PC-3 (cell line): ENCODE measurements around the gene GFRA1. TPM values are rescaled to one million over a fixed set of nuclear protein-coding genes. Genes with fewer than 3 reads are reported as not detected.

Experiments
- ATAC-seq: fragments of 200-7000 bp; cut with Tn5 transposase; 2 replicates; pipeline ENCODE4 v1.9.1; 2020; ENCODE audit warnings: mild to moderate bottlenecking, moderate library complexity
- BruUV-seq: library from RNA; stranded (reverse); fragments of 400-500 nt; replicated peaks from 2 replicates; lab custom pipeline; 2021; lab: Mats Ljungman, UMichigan
- CTCF ChIA-PET: fragments of 300-600 bp; sonication (Branson Sonifier 250); formaldehyde crosslinking; loops from one replicate; lab custom pipeline; 2022; ENCODE audit warnings: antibody characterized with exemption; lab: Charles Lee
- POLR2A ChIA-PET: fragments of 300-600 bp; sonication (Branson Sonifier 250); formaldehyde crosslinking; loops from one replicate; lab custom pipeline; 2022; ENCODE audit warnings: antibody characterized with exemption; ENCODE audit not compliant: unreplicated experiment; lab: Charles Lee
- DNase-seq: peaks from one replicate; pipeline ENCODE4 v3.0.0-alpha.2; 2015
- H2AFZ ChIP-seq: fragments of 300-600 bp; sonication (generic); 2 replicates; pipeline ENCODE4 v1.6.0; 2016; ENCODE audit warnings: antibody characterized with exemption, low read length
- H3F3A ChIP-seq: fragments of 300-600 bp; sonication (generic); one replicate; pipeline ENCODE4 v1.6.0; 2017; ENCODE audit warnings: antibody characterized with exemption, low read length, control low read depth, mild to moderate bottlenecking; ENCODE audit not compliant: unreplicated experiment
- H3K27ac ChIP-seq: fragments of 300-600 bp; sonication (generic); 2 replicates; pipeline ENCODE4 v1.5.1; 2016; ENCODE audit warnings: mild to moderate bottlenecking, low read length
- H3K27me3 ChIP-seq: fragments of 300-600 bp; sonication (generic); 2 replicates; pipeline ENCODE4 v1.6.1; 2016; ENCODE audit warnings: low read length, mixed read lengths
- H3K36me3 ChIP-seq: fragments of 300-600 bp; sonication (generic); 2 replicates; pipeline ENCODE4 v1.6.1; 2016; ENCODE audit warnings: low read depth, mixed run types, low read length, mixed read lengths
- H3K4me1 ChIP-seq: fragments of 300-600 bp; sonication (generic); 2 replicates; pipeline ENCODE4 v1.5.1; 2016; ENCODE audit warnings: low read length; ENCODE audit not compliant: insufficient read depth
- H3K4me2 ChIP-seq: fragments of 300-600 bp; sonication (generic); 2 replicates; pipeline ENCODE4 v1.6.0; 2016; ENCODE audit warnings: low read length
- H3K4me3 ChIP-seq: fragments of 300-600 bp; sonication (generic); 2 replicates; pipeline ENCODE4 v1.5.1; 2016; ENCODE audit warnings: mild to moderate bottlenecking, low read length, mixed read lengths
- H3K79me2 ChIP-seq: fragments of 300-600 bp; sonication (generic); 2 replicates; pipeline ENCODE4 v1.6.1; 2017; ENCODE audit warnings: low read length, mixed read lengths
- H3K9ac ChIP-seq: fragments of 300-600 bp; sonication (generic); 2 replicates; pipeline ENCODE4 v1.6.0; 2016; ENCODE audit warnings: mild to moderate bottlenecking, low read length
- H3K9me2 ChIP-seq: fragments of 300-600 bp; sonication (generic); replicated peaks from 2 replicates; pipeline ENCODE4 v1.6.1; 2016; ENCODE audit warnings: mixed run types, low read length, mixed read lengths
- H3K9me3 ChIP-seq: fragments of 300-600 bp; sonication (generic); 2 replicates; pipeline ENCODE4 v1.6.1; 2016; ENCODE audit warnings: low read length, mixed read lengths
- H4K20me1 ChIP-seq: fragments of 300-600 bp; sonication (generic); 2 replicates; pipeline ENCODE4 v1.6.1; 2016; ENCODE audit warnings: low read length, mixed read lengths
- CTCF ChIP-seq: fragments of 300-600 bp; sonication (generic); conservative IDR thresholded peaks from 2 replicates; pipeline ENCODE4 v1.5.1; 2017; ENCODE audit warnings: antibody characterized with exemption, low read depth, mild to moderate bottlenecking, low read length
- EZH2 ChIP-seq: fragments of 300-600 bp; sonication (generic); IDR thresholded peaks from one replicate; pipeline ENCODE4 v1.6.1; 2017; ENCODE audit warnings: antibody characterized with exemption, mild to moderate bottlenecking, low read length; ENCODE audit not compliant: unreplicated experiment
- EZH2phosphoT487 ChIP-seq: fragments of 300-600 bp; sonication (generic); IDR thresholded peaks from 2 replicates; pipeline ENCODE4 v1.6.1; 2018; ENCODE audit warnings: mild to moderate bottlenecking, antibody characterized with exemption, low read length, borderline replicate concordance
- intact Hi-C: fragments of 100-400 bp; cut with micrococcal nuclease; formaldehyde crosslinking; loops from 2 replicates; pipeline ENCODE4 v1.9.0; 2023
- total RNA-seq: library from RNA; depleted of rRNA; stranded (reverse); fragments of >200 nt; gene quantifications from 2 replicates; pipeline ENCODE4 v1.2.3, GENCODE V29; 2014

GFRA1 gene
- total RNA-seq, 1 experiment from 2014 or later, result not detected

- intact Hi-C loops, result no loop called here
- Histone ChIP-seq H4K20me1 (no peaks in the 10 kb centered on the region), H3K4me1 (no peaks in the 10 kb centered on the region), H2AFZ (no peak overlapping the region), H3K27me3 (peaks cover 22% of the 10 kb centered on the region), H3K79me2 (no peaks in the 10 kb centered on the region), H3K27ac (no peak overlapping the region), H3K4me2 (no peak overlapping the region), H3K9me2 (no peaks in the 10 kb centered on the region), H3K36me3 (no peaks in the 10 kb centered on the region), H3K9ac (no peak overlapping the region), H3F3A (no peaks in the 10 kb centered on the region), H3K9me3 (no peaks in the 10 kb centered on the region), H3K4me3 (no peak overlapping the region)
- TF ChIP-seq EZH2phosphoT487 (no peak), CTCF (no peak), EZH2 (no peak)
- POLR2A ChIA-PET, result no interaction called here
- CTCF ChIA-PET, result no interaction called here
- DNase-seq (no peak), ATAC-seq (no peak)
- no TSS peak for BruUV-seq
Observed at GRCh38 chr10:116268976-116269375, 4.0 kb downstream of the GFRA1 start.

- BruUV-seq, result no TSS peak
- H3K9ac ChIP-seq, result no peak overlapping the region
- no peak overlapping the region for H3K4me3 ChIP-seq
- intact Hi-C loops, result no loop called here
- H3K4me1 ChIP-seq, result no peaks in the 10 kb centered on the region
- POLR2A ChIA-PET, result no interaction called here
- no peaks in the 10 kb centered on the region for H4K20me1 ChIP-seq
- no peaks in the 10 kb centered on the region for H3K79me2 ChIP-seq
- no peak for TF ChIP-seq EZH2phosphoT487
- no peak for TF ChIP-seq CTCF
- no peak for TF ChIP-seq EZH2
- H3K27ac ChIP-seq, result no peak overlapping the region
- no peak for DNase-seq
- H3K9me3 ChIP-seq, result no peaks in the 10 kb centered on the region
- no peak overlapping the region for H3K4me2 ChIP-seq
- H3F3A ChIP-seq, result no peaks in the 10 kb centered on the region
- CTCF ChIA-PET, result no interaction called here
- ATAC-seq, result no peak
- no peaks in the 10 kb centered on the region for H3K27me3 ChIP-seq
- no peaks in the 10 kb centered on the region for H3K9me2 ChIP-seq
- H3K36me3 ChIP-seq, result no peaks in the 10 kb centered on the region
- H2AFZ ChIP-seq, result no peak overlapping the region
Observed at GRCh38 chr10:116265686-116266085, 7.3 kb downstream of the GFRA1 start.

- H3K9me2 ChIP-seq, result no peaks in the 10 kb centered on the region
- H4K20me1 ChIP-seq, result no peaks in the 10 kb centered on the region
- H3K27ac ChIP-seq, result no peak overlapping the region
- TF ChIP-seq EZH2phosphoT487, result no peak
- no peak for TF ChIP-seq CTCF
- TF ChIP-seq EZH2, result no peak
- no peak overlapping the region for H3K4me2 ChIP-seq
- no TSS peak for BruUV-seq
- ATAC-seq (no peak), DNase-seq (peak; percentile 1)
- intact Hi-C loops, result no loop called here
- ChIA-PET POLR2A (no interaction called here), CTCF (no interaction called here)
- H3K9me3 ChIP-seq, result no peaks in the 10 kb centered on the region
- no peaks in the 10 kb centered on the region for H3K4me1 ChIP-seq
- H3K4me3 ChIP-seq, result no peak overlapping the region
- no peaks in the 10 kb centered on the region for H3F3A ChIP-seq
- no peak overlapping the region for H2AFZ ChIP-seq
- H3K79me2 ChIP-seq, result no peaks in the 10 kb centered on the region
- no peak overlapping the region for H3K9ac ChIP-seq
- H3K27me3 ChIP-seq, result no peaks in the 10 kb centered on the region
- H3K36me3 ChIP-seq, result no peaks in the 10 kb centered on the region
Observed at GRCh38 chr10:116263870-116264655, 8.9 kb downstream of the GFRA1 start.
